Right ventricle myocardium inferior (tissue), 1 donor: ENCODE results near the gene CALY. TPM values are rescaled to one million over a fixed set of nuclear protein-coding genes. Genes with fewer than 3 reads are reported as not detected.
A peak's percentile ranks its signal among the peaks of the same experiment; 100 is the strongest.

Experiments used
- ATAC-seq: fragments of 200-7000 bp; cut with Tn5 transposase; one replicate; pipeline ENCODE4 v1.9.1; 2020; ENCODE audit warnings: mild to moderate bottlenecking, moderate library complexity
- DNase-seq: peaks from one replicate; pipeline ENCODE4 v3.0.0; 2021; ENCODE audit errors: missing footprints
- intact Hi-C: fragments of 100-400 bp; cut with DNase I; formaldehyde crosslinking; loops from one replicate; pipeline ENCODE4 v1.11.0; 2022
- total RNA-seq: library from RNA; stranded (reverse); fragmentation: NEBNext Ultra II Directional; extraction: Animal tissue kit (Norgen Biotek cat#: 25700); gene quantifications from one replicate; pipeline ENCODE4 v1.2.1, GENCODE V29; 2021
- donor health status: DM: no; HTN: yes; CAD: no; lungs with severe emphysema.

The CALY gene
- total RNA-seq, 1 donor from 2014 or later: not detected

GRCh38 chr10:133306097-133306476 lies 30.6 kb downstream of the CALY start:
- no peak for ATAC-seq
- intact Hi-C loops: loop anchor here (5.0 kb wide), 1 partner anchor 44 kb away; no protein-coding TSS in a partner anchor

GRCh38 chr10:133303206-133303605 lies 33.5 kb downstream of the CALY start:
- DNase-seq (no peak), ATAC-seq (no peak)
- intact Hi-C loops: no loop called here

More at GRCh38 chr10:133306097-133306476, 30.6 kb downstream of the CALY start:
- DNase-seq: no peak

GRCh38 chr10:133302230-133302629 lies 34.5 kb downstream of the CALY start:
- ATAC-seq: peak; percentile 3
- no peak for DNase-seq
- intact Hi-C loops: no loop called here

- ATAC-seq (no peak), DNase-seq (no peak)
- intact Hi-C loops: no loop called here
Observed at GRCh38 chr10:133299738-133300137, 37.0 kb downstream of the CALY start.

GRCh38 chr10:133299224-133299623 lies 37.5 kb downstream of the CALY start:
- no peak for ATAC-seq
- intact Hi-C loops: no loop called here
- no peak for DNase-seq

GRCh38 chr10:133298466-133298865 lies 38.2 kb downstream of the CALY start:
- no peak for DNase-seq
- intact Hi-C loops: no loop called here
- no peak for ATAC-seq

GRCh38 chr10:133297504-133297903 lies 39.2 kb downstream of the CALY start:
- ATAC-seq (no peak), DNase-seq (no peak)
- intact Hi-C loops: no loop called here

GRCh38 chr10:133295426-133296320 lies 41.0 kb downstream of the CALY start:
- intact Hi-C loops: no loop called here
- ATAC-seq (no peak), DNase-seq (no peak)

- DNase-seq: no peak
- no peak for ATAC-seq
- intact Hi-C loops: no loop called here
Observed at GRCh38 chr10:133294189-133294588, 42.5 kb downstream of the CALY start.

- intact Hi-C loops: no loop called here
- no peak for ATAC-seq
- no peak for DNase-seq
Observed at GRCh38 chr10:133293810-133294119, 42.9 kb downstream of the CALY start.

GRCh38 chr10:133292919-133293809 lies 43.5 kb downstream of the CALY start:
- no peak for ATAC-seq
- no peak for DNase-seq

GRCh38 chr10:133289761-133290160 lies 46.9 kb downstream of the CALY start:
- DNase-seq: no peak
- intact Hi-C loops: no loop called here
- ATAC-seq: no peak

More at GRCh38 chr10:133292919-133293809, 43.5 kb downstream of the CALY start:
- intact Hi-C loops: no loop called here

- ATAC-seq: no peak
- intact Hi-C loops: no loop called here
- DNase-seq: peak; percentile 50
Observed at GRCh38 chr10:133287832-133288500, 48.7 kb downstream of the CALY start.

GRCh38 chr10:133286366-133286765 lies 50.3 kb downstream of the CALY start:
- intact Hi-C loops: no loop called here
- ATAC-seq: no peak
- DNase-seq: no peak

GRCh38 chr10:133285217-133285616 lies 51.5 kb downstream of the CALY start:
- DNase-seq: peak; percentile 25
- no peak for ATAC-seq
- intact Hi-C loops: no loop called here

- no peak for ATAC-seq
Observed at GRCh38 chr10:133283931-133284330, 52.8 kb downstream of the CALY start.

GRCh38 chr10:133282846-133283390 lies 53.8 kb downstream of the CALY start:
- intact Hi-C loops: no loop called here

More at GRCh38 chr10:133283931-133284330, 52.8 kb downstream of the CALY start:
- no peak for DNase-seq
- intact Hi-C loops: no loop called here

GRCh38 chr10:133281628-133282372 lies 54.9 kb downstream of the CALY start:
- no peak for ATAC-seq
- DNase-seq: no peak
- intact Hi-C loops: no loop called here

More at GRCh38 chr10:133282846-133283390, 53.8 kb downstream of the CALY start:
- DNase-seq: no peak
- ATAC-seq: no peak
